Measurements from ENCODE around the gene DOCK8.

DOCK8 gene

DNA sequence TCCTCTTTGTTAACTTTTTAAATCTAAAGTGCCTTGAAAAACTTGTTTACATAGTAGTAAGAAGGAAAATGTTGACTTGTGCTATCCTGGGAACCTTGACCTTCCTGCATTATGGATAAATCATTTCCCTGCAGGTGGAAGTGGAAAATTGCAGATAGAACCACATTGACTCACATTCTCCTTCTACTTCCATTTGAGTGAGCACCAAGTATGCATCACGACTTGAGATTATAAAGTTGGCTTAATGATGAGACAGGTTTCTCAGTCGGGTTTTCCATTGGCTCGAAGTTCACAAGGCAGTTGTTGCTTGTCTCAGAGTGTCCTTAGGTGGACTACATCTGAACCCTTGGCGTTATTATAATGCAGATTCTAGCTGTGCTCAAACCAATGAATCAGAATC is 39.9 kb downstream of the DOCK8 start:
- POLR2A ChIA-PET: no interaction called here

DNA sequence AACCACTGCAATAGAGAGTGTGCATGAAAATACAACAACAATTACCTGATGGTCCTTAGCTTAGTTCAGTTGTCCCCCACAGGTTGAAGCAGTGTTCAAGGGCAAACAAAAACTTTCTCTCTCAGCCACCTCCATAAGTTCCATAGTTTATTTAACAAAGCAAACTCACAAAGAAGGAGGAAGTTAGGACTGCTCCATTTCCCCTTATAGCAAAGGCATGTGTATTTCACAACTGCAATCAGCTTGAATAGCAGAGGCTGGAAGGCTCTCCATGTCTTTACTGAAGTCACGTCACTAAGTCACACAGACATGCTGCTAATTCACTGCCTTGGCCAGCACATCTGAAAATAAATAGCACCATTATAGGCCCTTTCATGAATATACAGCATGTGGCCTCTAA is 43.3 kb downstream of the DOCK8 start:
- TF ChIP-seq, protein P1, sequence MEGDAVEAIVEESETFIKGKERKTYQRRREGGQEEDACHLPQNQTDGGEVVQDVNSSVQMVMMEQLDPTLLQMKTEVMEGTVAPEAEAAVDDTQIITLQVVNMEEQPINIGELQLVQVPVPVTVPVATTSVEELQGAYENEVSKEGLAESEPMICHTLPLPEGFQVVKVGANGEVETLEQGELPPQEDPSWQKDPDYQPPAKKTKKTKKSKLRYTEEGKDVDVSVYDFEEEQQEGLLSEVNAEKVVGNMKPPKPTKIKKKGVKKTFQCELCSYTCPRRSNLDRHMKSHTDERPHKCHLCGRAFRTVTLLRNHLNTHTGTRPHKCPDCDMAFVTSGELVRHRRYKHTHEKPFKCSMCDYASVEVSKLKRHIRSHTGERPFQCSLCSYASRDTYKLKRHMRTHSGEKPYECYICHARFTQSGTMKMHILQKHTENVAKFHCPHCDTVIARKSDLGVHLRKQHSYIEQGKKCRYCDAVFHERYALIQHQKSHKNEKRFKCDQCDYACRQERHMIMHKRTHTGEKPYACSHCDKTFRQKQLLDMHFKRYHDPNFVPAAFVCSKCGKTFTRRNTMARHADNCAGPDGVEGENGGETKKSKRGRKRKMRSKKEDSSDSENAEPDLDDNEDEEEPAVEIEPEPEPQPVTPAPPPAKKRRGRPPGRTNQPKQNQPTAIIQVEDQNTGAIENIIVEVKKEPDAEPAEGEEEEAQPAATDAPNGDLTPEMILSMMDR (IDR thresholded peaks at IDR 0.05; ENCODE audit: control extremely low read depth, extremely low read depth, low read depth, missing control alignments): no peak
- DNase-seq (ENCODE audit: extremely low spot score): no peak
- ChIA-PET POLR2A (no interaction called here), CTCF (interaction anchor here (3.9 kb wide), 1 partner anchor 9 kb away, joined by 14 read pairs; no protein-coding TSS in a partner anchor)

More for the DNA sequence above, 39.9 kb downstream of the DOCK8 start:
- TF ChIP-seq, protein P1 (IDR thresholded peaks at IDR 0.05; ENCODE audit: control extremely low read depth, extremely low read depth, low read depth, missing control alignments): no peak
- CTCF ChIA-PET: no interaction called here
- DNase-seq (ENCODE audit: extremely low spot score): no peak

DNA sequence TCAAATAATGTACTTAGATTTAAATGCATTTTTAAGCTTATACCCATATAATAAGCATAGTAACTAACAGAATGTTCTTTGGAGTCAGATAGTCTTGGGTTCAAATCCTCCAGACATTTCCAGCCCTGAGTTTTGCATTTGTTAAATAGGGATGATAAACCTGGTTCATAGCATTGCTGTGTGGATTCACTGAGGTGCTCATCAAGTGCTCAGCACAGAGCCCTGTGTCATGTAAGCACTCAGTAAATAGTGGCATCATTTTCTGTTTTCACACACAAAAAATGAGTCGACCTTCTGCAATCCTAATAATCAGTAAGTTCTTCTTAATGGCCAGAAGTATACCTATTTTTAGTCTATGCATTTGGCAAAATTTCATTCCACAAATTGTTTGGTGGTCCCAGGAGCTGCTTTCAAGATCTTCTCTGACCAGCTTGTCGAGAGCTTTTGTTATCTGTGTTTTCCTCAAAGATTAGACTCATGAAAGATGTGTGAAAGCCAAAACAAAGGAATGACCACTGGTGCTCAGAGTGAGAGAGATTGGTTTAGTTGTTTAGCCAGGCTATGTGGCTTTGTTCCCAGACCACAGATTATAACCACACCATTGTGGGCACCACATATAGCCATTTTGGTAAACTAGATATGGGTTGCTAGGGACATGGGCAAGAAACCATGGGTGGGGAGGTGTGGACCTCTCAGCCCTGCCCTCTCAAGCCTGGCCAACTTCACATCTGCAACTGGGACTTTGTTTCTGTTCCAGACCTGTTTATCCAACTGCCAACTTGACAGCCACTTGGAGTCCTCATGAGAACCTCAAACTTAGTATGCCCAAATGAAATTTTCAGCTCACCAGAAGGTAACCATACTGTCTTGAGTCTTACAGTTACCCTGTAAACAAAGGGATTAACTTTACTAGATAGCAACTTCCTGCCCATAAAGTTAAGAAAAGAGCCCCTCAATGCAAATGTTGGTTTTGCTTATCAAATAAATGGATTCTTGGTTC is 45.0 kb downstream of the DOCK8 start:
- no peak for DNase-seq (ENCODE audit: extremely low spot score)
- CTCF ChIA-PET: interaction anchor here (3.9 kb wide), 1 partner anchor 7 kb away, joined by 14 read pairs; no protein-coding TSS in a partner anchor
- POLR2A ChIA-PET: no interaction called here
- TF ChIP-seq, protein P1 (IDR thresholded peaks at IDR 0.05; ENCODE audit: control extremely low read depth, extremely low read depth, low read depth, missing control alignments): no peak

DNA sequence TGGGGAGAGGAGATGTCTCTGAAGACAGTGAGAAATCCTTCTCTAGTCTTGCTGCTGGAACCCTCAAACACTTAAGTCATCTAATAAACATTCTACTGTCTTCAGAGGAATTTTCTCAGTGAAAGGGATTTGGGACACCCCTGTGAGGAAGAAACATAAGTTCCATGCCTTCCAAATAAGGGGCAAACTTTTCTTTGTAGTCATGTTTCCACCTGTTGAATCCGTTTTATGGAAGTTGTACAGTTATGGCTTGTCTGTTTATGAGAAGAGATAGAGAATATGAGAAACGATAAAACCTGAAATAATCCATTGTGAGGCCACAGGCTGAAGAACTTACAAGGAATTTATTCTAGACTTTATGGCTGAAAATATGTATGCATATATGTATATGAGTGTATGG is 49.6 kb downstream of the DOCK8 start:
- TF ChIP-seq, protein P1 (IDR thresholded peaks at IDR 0.05; ENCODE audit: control extremely low read depth, extremely low read depth, low read depth, missing control alignments): no peak
- CTCF ChIA-PET: no interaction called here
- no peak for DNase-seq (ENCODE audit: extremely low spot score)
- POLR2A ChIA-PET: no interaction called here

DNA sequence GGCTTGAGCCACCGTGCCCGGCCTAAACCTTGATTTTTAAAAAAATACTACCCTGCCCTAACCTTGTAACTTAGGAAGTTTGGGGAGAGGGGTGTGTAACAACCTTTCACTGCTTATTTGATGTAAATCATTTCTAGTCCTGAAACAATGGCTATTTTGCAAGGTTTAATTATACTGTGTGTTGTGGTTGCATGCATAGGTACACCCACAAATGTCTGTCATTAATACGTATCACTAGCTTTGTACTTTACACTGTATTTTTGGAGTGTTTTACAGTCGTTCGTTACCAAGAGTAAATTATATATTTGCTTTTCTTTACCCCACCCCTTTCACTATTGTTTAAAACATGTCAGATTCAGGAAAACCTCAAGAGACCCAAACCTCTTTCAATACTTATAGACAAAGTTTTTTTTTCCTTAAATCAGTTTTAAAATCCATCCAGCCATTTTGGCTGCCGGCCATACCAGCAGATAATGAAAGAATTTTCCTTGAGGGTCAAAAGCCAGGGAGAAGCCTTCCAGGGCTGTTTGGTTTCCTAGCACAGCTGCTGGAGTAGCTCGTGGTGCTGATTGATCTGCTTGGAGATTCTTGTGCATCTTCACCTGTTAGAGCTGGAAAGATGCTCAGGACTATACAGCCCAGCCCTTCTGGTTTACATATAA is 50.7 kb downstream of the DOCK8 start:
- no peak for DNase-seq (ENCODE audit: extremely low spot score)
- TF ChIP-seq, protein P1 (IDR thresholded peaks at IDR 0.05; ENCODE audit: control extremely low read depth, extremely low read depth, low read depth, missing control alignments): no peak
- ChIA-PET POLR2A (no interaction called here), CTCF (interaction anchor here (1.4 to 3.2 kb wide), 2 partner anchors 8 kb away, joined by 4 to 14 read pairs; no protein-coding TSS in a partner anchor)

DNA sequence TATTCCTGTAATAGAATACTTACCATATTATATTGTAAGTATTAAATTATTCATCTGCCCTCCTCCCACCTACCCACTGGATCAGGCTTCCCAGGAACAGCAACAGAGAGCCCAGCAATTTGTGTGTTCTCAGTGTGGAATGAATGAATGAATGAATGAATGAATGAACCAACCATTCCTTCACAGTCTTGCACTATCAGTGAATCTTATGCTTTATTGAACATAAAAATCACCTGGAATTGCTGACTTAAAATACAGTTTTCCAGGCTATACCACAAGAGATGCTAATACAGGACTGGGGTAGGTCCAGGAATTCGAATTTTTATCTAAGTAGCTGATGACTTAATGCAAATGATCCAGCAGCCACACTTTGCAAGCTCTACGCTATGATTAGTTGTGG is 51.6 kb downstream of the DOCK8 start:
- ChIA-PET POLR2A (no interaction called here), CTCF (interaction anchor here (1.4 to 3.2 kb wide), 3 partner anchors 7 to 26 kb away, joined by 3 to 14 read pairs (median 4); no protein-coding TSS in a partner anchor)
- no peak for DNase-seq (ENCODE audit: extremely low spot score)
- TF ChIP-seq, protein P1 (IDR thresholded peaks at IDR 0.05; ENCODE audit: control extremely low read depth, extremely low read depth, low read depth, missing control alignments): no peak
